ENCODE results near the gene OPRM1. TPM values are rescaled to one million over a fixed set of nuclear protein-coding genes. Genes with fewer than 3 reads are reported as not detected.
A peak's percentile ranks its signal among the peaks of the same experiment; 100 is the strongest.
"Not testable (repeated sequence)": the region's sequence is repeated elsewhere in the genome, so short reads cannot be mapped to it uniquely, and the experiment has no call there.

The OPRM1 gene
- total RNA-seq, 4 donors from 2014 or later: not detected

- Histone ChIP-seq H3K9me3 (peaks cover 0 to 10% (median 0%) of the 10 kb centered on the region in 4 donors), H3K27ac (no peak overlapping the region), H3K27me3 (no peaks in the 10 kb centered on the region), H3K36me3 (no peaks in the 10 kb centered on the region), H3K4me3 (no peak overlapping the region), H3K4me1 (no peaks in the 10 kb centered on the region)
- no peak for TF ChIP-seq CTCF (IDR thresholded peaks at IDR 0.05)
- no peak for TF ChIP-seq POLR2A (IDR thresholded peaks at IDR 0.05)
- TF ChIP-seq EP300 (IDR thresholded peaks at IDR 0.05): no peak
- DNase-seq (ENCODE audit: low spot score in 2 of 2): no peak
These were observed 148.7 kb downstream of the OPRM1 start for GRCh38 chr6:154187714-154188113.

- Histone ChIP-seq H3K4me1 (peaks cover 0 to 13% (median 3%) of the 10 kb centered on the region in 4 donors), H3K9me3 (no peaks in the 10 kb centered on the region), H3K36me3 (no peaks in the 10 kb centered on the region), H3K27me3 (no peaks in the 10 kb centered on the region), H3K27ac (peak overlapping the region in 1 of 4 donors; percentile 76), H3K4me3 (no peak overlapping the region)
- DNase-seq (ENCODE audit: low spot score in 2 of 2): no peak
- 78% methylated on average over 1 of the region's 1 CpG for WGBS, 2 donors
- TF ChIP-seq POLR2A (IDR thresholded peaks at IDR 0.05) (no peak), CTCF (IDR thresholded peaks at IDR 0.05) (no peak), EP300 (IDR thresholded peaks at IDR 0.05) (no peak)
These were observed 157.4 kb downstream of the OPRM1 start for GRCh38 chr6:154196333-154196885.

- no peak for TF ChIP-seq POLR2A (IDR thresholded peaks at IDR 0.05)
- no peak for TF ChIP-seq EP300 (IDR thresholded peaks at IDR 0.05)
- TF ChIP-seq CTCF (IDR thresholded peaks at IDR 0.05): no peak
- H3K9me3 ChIP-seq: no peaks in the 10 kb centered on the region
- peaks cover 0 to 13% (median 3%) of the 10 kb centered on the region in 4 donors for H3K4me1 ChIP-seq
- no peaks in the 10 kb centered on the region for H3K27me3 ChIP-seq
- H3K4me3 ChIP-seq: no peak overlapping the region
- no peak for DNase-seq (ENCODE audit: low spot score in 2 of 2)
- no peaks in the 10 kb centered on the region for H3K36me3 ChIP-seq
- peak overlapping the region in 3 of 4 donors; percentile 2 to 76 (median 10) for H3K27ac ChIP-seq
These were observed 158.3 kb downstream of the OPRM1 start for GRCh38 chr6:154197196-154197860.

GRCh38 chr6:154201688-154202087 is 162.6 kb downstream of the OPRM1 start:
- H3K27ac ChIP-seq; H3K4me3 ChIP-seq; DNase-seq (ENCODE audit: low spot score in 2 of 2); H3K27me3 ChIP-seq; H3K9me3 ChIP-seq; H3K36me3 ChIP-seq: not testable (repeated sequence)
- peaks cover 0 to 11% (median 3%) of the 10 kb centered on the region in 4 donors for H3K4me1 ChIP-seq
- WGBS, 2 donors: 95 to 97% methylated on average over 4 of the region's 4 CpGs

- no peaks in the 10 kb centered on the region for H3K9me3 ChIP-seq
- H3K4me1 ChIP-seq: peaks cover 0 to 5% (median 2%) of the 10 kb centered on the region in 4 donors
- H3K36me3 ChIP-seq: no peaks in the 10 kb centered on the region
- H3K27ac ChIP-seq: no peak overlapping the region
- DNase-seq (ENCODE audit: low spot score in 2 of 2): no peak
- TF ChIP-seq POLR2A (IDR thresholded peaks at IDR 0.05) (no peak), EP300 (IDR thresholded peaks at IDR 0.05) (no peak), CTCF (IDR thresholded peaks at IDR 0.05) (no peak)
- H3K27me3 ChIP-seq: no peaks in the 10 kb centered on the region
- H3K4me3 ChIP-seq: no peak overlapping the region
- 76 to 78% methylated on average over 3 of the region's 3 CpGs for WGBS, 2 donors
These were observed 163.3 kb downstream of the OPRM1 start for GRCh38 chr6:154202339-154202738.
